Fibroblast of the aortic adventitia (primary cell): ENCODE measurements around the gene CBARP. TPM values are rescaled to one million over a fixed set of nuclear protein-coding genes. Genes with fewer than 3 reads are reported as not detected.

Experiments
- DNase-seq: peaks from one replicate; pipeline ENCODE4 v3.0.0-alpha.2; 2010; ENCODE audit warnings: low read depth
- H3K4me3 ChIP-seq: 2 replicates; pipeline ENCODE4 v1.5.1; 2011; ENCODE audit warnings: low read depth, mild to moderate bottlenecking, control low read depth, low read length, moderate library complexity
- CTCF ChIP-seq: IDR thresholded peaks from 2 replicates; pipeline ENCODE4 v1.5.1; 2011; ENCODE audit warnings: mild to moderate bottlenecking, low read length, control low read depth, inconsistent platforms; ENCODE audit not compliant: insufficient read depth
- total RNA-seq: library from RNA; depleted of rRNA; stranded (reverse); fragments of >200 nt; gene quantifications from 2 replicates; pipeline ENCODE4 v1.2.3, GENCODE V29; 2012; ENCODE audit warnings: low replicate concordance

The CBARP gene
- total RNA-seq, 1 donor: 3.1 TPM

DNA sequence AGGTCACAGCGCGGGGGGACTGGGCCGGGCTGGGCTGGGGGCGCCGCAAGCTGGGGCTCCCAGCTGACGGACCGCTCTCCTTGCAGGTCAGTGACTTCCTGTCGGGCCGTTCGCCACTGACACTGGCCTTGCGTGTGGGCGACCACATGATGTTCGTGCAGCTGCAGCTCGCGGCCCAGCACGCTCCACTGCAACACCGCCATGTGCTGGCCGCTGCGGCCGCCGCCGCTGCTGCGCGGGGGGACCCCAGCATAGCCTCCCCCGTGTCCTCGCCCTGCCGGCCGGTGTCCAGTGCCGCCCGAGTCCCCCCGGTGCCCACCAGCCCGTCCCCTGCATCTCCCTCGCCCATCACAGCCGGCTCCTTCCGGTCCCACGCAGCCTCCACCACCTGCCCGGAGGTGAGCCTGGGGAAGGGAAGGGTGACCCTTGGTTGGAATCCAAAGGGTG lies 16.3 kb upstream of the CBARP start:
- TF ChIP-seq CTCF: no peak
- no peak overlapping the region for H3K4me3 ChIP-seq
- no peak for DNase-seq

DNA sequence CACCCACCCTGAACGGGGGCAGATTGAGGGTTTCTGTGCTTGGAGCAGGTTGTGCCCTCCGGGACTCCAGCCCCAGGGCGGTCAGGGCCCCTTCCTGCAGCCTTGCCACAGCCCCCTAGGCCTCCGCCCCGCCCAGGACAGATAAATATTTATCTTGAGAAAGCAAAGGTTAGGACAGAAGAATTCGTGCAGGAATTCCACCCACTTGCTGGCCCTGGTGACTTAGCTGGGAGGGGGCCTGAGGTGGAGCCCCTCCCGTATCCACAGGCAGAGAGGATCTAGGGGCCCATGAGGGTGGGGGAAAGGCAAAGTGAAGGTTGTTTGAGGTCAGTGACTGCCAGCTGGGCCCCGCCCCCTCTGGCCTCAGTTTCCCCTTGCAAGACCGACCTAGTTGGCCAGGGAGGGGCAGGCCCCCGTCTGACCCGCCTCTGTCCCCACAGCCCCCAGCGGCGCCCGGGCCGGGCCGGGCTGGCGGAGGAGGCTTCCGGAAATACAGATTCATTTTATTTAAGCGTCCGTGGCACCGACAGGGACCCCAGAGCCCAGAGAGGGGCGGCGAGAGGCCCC lies 15.8 kb upstream of the CBARP start:
- no peak for DNase-seq

GRCh38 chr19:1252821-1253513 lies 15.2 kb upstream of the CBARP start:
- peak overlapping the region; percentile 86 for H3K4me3 ChIP-seq
- TF ChIP-seq CTCF: peak; percentile 40
- peak; percentile 97 for DNase-seq

More for the DNA sequence above, 15.8 kb upstream of the CBARP start:
- H3K4me3 ChIP-seq: peak overlapping the region; percentile 64
- TF ChIP-seq CTCF: no peak

DNA sequence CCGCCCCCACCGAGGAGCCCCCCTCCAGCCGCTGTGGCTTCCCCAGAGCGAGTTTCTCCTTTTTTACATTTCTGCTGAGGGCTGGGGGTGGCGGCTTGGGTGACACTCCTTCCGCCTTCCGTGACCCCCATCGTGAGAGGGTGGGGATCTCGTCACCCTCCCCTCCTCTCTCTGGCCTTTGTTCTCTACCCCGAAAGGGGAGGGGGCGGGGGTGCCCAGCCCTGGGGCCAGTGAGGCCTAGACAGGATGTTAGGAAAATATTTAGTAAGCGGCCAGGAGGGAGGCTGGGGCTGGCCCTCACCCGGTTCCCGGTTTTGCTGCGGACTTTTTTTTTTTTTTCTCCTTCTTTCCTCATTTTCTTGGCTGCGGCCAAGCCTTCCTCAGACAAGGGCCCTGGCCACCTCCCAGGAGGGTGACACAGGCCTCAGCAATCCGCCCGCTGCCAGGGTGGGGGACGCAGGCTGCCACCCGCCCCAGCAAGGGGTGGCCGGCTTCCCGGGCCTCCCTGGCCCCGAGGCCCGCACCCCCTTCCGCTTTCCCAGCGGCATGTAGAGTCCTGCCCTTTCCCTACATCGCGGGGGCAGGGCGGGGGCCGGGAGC lies 14.5 kb upstream of the CBARP start:
- peak; percentile 99 for DNase-seq
- H3K4me3 ChIP-seq: peak overlapping the region; percentile 86
- no peak for TF ChIP-seq CTCF

DNA sequence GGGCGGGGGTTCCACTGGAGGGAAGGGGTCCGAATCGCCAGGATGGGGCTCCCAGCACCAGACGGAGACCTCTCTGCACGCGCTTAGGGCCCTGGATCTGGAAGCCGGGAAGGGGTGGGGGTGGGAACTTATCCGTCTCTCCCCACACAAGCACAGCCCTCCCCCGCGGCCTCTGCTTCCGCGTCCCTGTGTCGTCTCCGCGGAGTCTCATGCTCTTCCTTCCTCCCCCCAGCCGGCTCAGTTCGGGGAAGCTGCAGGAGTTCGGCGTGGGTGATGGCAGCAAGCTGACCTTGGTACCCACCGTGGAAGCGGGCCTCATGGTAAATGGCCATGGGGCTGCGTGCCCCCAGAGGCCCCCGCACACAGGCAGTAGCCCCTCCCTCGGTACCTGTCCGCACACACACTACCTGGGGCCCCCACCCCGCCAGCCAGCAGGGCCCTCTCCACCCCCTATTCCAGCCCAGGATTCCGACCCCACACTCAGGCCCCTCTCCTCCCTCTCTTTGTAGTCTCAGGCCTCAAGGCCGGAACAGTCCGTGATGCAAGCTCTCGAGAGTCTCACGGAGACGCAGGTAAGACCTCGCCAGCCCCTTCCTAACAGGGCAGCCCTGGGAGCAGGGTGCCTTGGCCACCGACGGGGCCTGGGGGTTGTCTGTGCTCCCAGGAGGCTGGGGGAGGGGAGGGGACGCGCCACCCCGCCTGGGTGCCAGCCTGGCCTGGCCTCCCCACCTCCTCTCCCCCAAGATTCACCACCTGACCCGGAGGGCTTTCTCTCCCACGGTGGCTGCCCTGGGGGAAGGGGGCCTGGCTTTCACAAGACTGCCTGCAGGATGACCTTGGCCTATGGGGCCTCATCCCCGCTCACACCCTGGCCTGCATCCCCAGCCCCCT lies 13.8 kb upstream of the CBARP start:
- peak; percentile 63 for DNase-seq
- H3K4me3 ChIP-seq: peak overlapping the region; percentile 86
- TF ChIP-seq CTCF: no peak

- peak overlapping the region; percentile 86 for H3K4me3 ChIP-seq
- peak; percentile 63 for DNase-seq
Observed at GRCh38 chr19:1250437-1251260, 12.8 kb upstream of the CBARP start.

More at GRCh38 chr19:1250437-1251260, 12.8 kb upstream of the CBARP start:
- no peak for TF ChIP-seq CTCF
